Liver (tissue), 10 donors: Measurements from ENCODE around the gene COP1. TPM values are rescaled to one million over a fixed set of nuclear protein-coding genes. Genes with fewer than 3 reads are reported as not detected.

Experiments used
- DNase-seq: peaks from one replicate; pipeline ENCODE4 v3.0.0-alpha.2; 2017; ENCODE audit warnings: low spot score
- H3K27ac ChIP-seq, 2 donors: one replicate each; pipeline ENCODE4 v1.7.0; 2013; ENCODE audit warnings: inconsistent platforms in 2 of 2, low read length in 2 of 2, control low read depth in 1 of 2, low read depth in 1 of 2, mild to moderate bottlenecking in 1 of 2
- H3K27me3 ChIP-seq, 4 donors: one replicate each; pipeline versions ENCODE4 v1.6.1 to v1.7.0; 2013; ENCODE audit warnings: low read length in 3 of 4, inconsistent platforms in 1 of 4, mild to moderate bottlenecking in 1 of 4, moderate library complexity in 1 of 4; ENCODE audit not compliant: control insufficient read depth in 4 of 4, insufficient read depth in 4 of 4
- H3K36me3 ChIP-seq, 4 donors: one replicate each; pipeline versions ENCODE4 v1.6.1 to v1.7.0; 2013; ENCODE audit warnings: low read length in 3 of 4, mild to moderate bottlenecking in 3 of 4, low read depth in 1 of 4, moderate library complexity in 1 of 4; ENCODE audit not compliant: control insufficient read depth in 4 of 4, insufficient read depth in 3 of 4
- H3K4me1 ChIP-seq, 4 donors: one replicate each; pipeline versions ENCODE4 v1.6.1 to v1.7.0; 2013; ENCODE audit warnings: low read length in 3 of 4, mild to moderate bottlenecking in 3 of 4, moderate library complexity in 1 of 4; ENCODE audit not compliant: control insufficient read depth in 4 of 4, insufficient read depth in 4 of 4
- H3K4me3 ChIP-seq, 3 donors: one replicate each; pipeline versions ENCODE4 v1.6.1 to v1.7.0; 2013; ENCODE audit warnings: low read length in 3 of 3, control low read depth in 1 of 3, low read depth in 1 of 3, mild to moderate bottlenecking in 1 of 3
- H3K9ac ChIP-seq, 2 donors: one replicate each; pipeline ENCODE4 v1.7.0; 2013; ENCODE audit warnings: low read length in 2 of 2, mild to moderate bottlenecking in 2 of 2, moderate library complexity in 2 of 2, control low read depth in 1 of 2, low read depth in 1 of 2
- H3K9me3 ChIP-seq, 4 donors: one replicate each; pipeline versions ENCODE4 v1.6.1 to v1.7.0; 2013; ENCODE audit warnings: low read length in 3 of 4; ENCODE audit not compliant: control insufficient read depth in 4 of 4
- CTCF ChIP-seq: fragments of 150-350 bp; IDR thresholded peaks from 2 replicates; pipeline ENCODE4 v1.5.1; 2017; ENCODE audit warnings: improper control_type of control experiment, low read depth, low read length; ENCODE audit not compliant: missing input control
- FOXA1 ChIP-seq: IDR thresholded peaks from 2 replicates; pipeline ENCODE4 v1.6.1; 2016; ENCODE audit warnings: antibody characterized with exemption
- FOXA2 ChIP-seq: IDR thresholded peaks from 2 replicates; pipeline ENCODE4 v1.6.1; 2016; ENCODE audit warnings: antibody characterized with exemption
- GABPA ChIP-seq, 2 donors: IDR thresholded peaks in 1 of 2; conservative IDR thresholded peaks in 1 of 2; 2 replicates each; pipeline ENCODE4 v1.6.1; 2016; ENCODE audit warnings: antibody characterized with exemption in 2 of 2, mild to moderate bottlenecking in 1 of 2, moderate library complexity in 1 of 2
- HNF4A ChIP-seq, 2 donors: conservative IDR thresholded peaks; 2 replicates each; pipeline ENCODE4 v1.6.1; 2016; ENCODE audit warnings: antibody characterized with exemption in 2 of 2, mild to moderate bottlenecking in 2 of 2
- NR2F2 ChIP-seq: IDR thresholded peaks from 2 replicates; pipeline ENCODE4 v1.6.1; 2016; ENCODE audit warnings: antibody characterized with exemption
- RAD21 ChIP-seq, 2 donors: IDR thresholded peaks; 2 replicates each; pipeline ENCODE4 v1.6.1; 2016; ENCODE audit warnings: antibody characterized with exemption in 2 of 2, mild to moderate bottlenecking in 2 of 2
- RXRA ChIP-seq, 2 donors: IDR thresholded peaks; 2 replicates each; pipeline ENCODE4 v1.6.1; 2017 to 2018; ENCODE audit warnings: antibody characterized with exemption in 2 of 2, mild to moderate bottlenecking in 1 of 2
- SP1 ChIP-seq: IDR thresholded peaks from 2 replicates; pipeline ENCODE4 v1.6.1; 2018; ENCODE audit warnings: antibody characterized with exemption, mild to moderate bottlenecking
- YY1 ChIP-seq: IDR thresholded peaks from 2 replicates; pipeline ENCODE4 v1.6.1; 2016; ENCODE audit warnings: antibody characterized with exemption, mild to moderate bottlenecking
- WGBS: extraction: QIAGEN DNeasy Blood & Tissue Kit; methylation state at CpG from one replicate; pipeline ENCODE4 v1.1.7; 2013; 5-methylcytosine and 5-hydroxymethylcytosine counted together
- polyA plus RNA-seq, 2 donors: library from polyadenylated mRNA; stranded (reverse) in 1 of 2; unstranded in 1 of 2; fragments of 200-250 nt in 1 of 2; fragments of >200 nt in 1 of 2; fragmentation: Nextera tagmentation in 1 of 2; extraction: Ambion mirVana in 1 of 2; gene quantifications; one replicate each; pipeline versions ENCODE4 v1.2.1 to v1.2.3, GENCODE V29; 2013 to 2015
- small RNA-seq: library from RNA; depleted of rRNA; stranded (forward); fragments of <200 nt; gene quantifications from one replicate; pipeline ENCODE3, GENCODE V24; 2014
- total RNA-seq, 2 donors: library from RNA; depleted of rRNA; stranded (reverse); fragments of >200 nt; gene quantifications; one replicate each; pipeline ENCODE4 v1.2.3, GENCODE V29; 2014
- TF ChIP-seq, protein P1 (sequence below): IDR thresholded peaks from 2 replicates; pipeline ENCODE4 v1.6.1; 2016; ENCODE audit warnings: antibody characterized with exemption
- donor health status: healthy.
- donor health status: healthy.
- donor health status: healthy.
- donor health status: healthy.
- donor health status: healthy.

The COP1 gene
- total and polyA plus RNA-seq, 4 donors, result 14.7 to 35.7 (median 22.5) TPM

DNA sequence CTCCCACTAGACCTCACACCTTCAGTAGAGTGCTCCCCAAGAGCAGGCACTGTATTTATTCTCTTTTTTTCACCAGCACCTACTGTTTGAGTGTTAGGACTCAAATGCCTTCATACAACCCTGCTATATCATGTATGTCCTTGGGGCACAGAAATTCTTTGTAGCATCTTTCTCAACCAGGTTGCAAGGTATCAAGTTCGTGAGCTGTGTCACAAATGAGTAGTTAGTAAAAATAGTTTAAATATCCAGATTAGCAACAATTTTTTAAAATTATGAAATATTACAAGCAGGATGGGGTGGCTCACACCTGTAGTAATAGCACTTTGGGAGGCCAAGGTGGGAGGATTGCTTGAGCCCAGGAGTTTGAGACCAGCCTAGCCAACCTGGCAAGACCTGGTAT lies 311.1 kb downstream of the COP1 start:
- no peaks in the 10 kb centered on the region for H3K36me3 ChIP-seq
- TF ChIP-seq FOXA1 (no peak), GABPA (IDR thresholded peaks at IDR 0.05 in 1 of 2, conservative IDR thresholded peaks at IDR 0.05 in 1 of 2) (no peak), YY1 (no peak), RAD21 (IDR thresholded peaks at IDR 0.05) (no peak), SP1 (no peak), HNF4A (conservative IDR thresholded peaks at IDR 0.05) (no peak), CTCF (no peak), RXRA (IDR thresholded peaks at IDR 0.05) (no peak), FOXA2 (no peak), NR2F2 (no peak)
- TF ChIP-seq, protein P1, sequence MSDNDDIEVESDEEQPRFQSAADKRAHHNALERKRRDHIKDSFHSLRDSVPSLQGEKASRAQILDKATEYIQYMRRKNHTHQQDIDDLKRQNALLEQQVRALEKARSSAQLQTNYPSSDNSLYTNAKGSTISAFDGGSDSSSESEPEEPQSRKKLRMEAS, result no peak
- no peaks in the 10 kb centered on the region for H3K27me3 ChIP-seq
- no peak overlapping the region for H3K9ac ChIP-seq
- DNase-seq, result no peak
- no peaks in the 10 kb centered on the region for H3K4me1 ChIP-seq
- no peaks in the 10 kb centered on the region for H3K9me3 ChIP-seq
- no peak overlapping the region for H3K27ac ChIP-seq
- H3K4me3 ChIP-seq, result no peak overlapping the region
- 83% methylated on average over 1 of the region's 1 CpG for WGBS

Small RNA genes lying within 50 kb of the gene (small RNA-seq; reads per million reads assigned to genes)
- not detected for gene RF00066
- gene RNU2-12P, result not detected
- 0.09 reads per million for gene RPS29P5
- gene SCARNA3, result 1.3 reads per million, percentile 82 among the genes with 10 or more reads in this experiment
